HepG2 (cell line): ENCODE measurements around the gene RGS19. TPM values are rescaled to one million over a fixed set of nuclear protein-coding genes. Genes with fewer than 3 reads are reported as not detected.

Source experiments
- ATAC-seq: fragments of 200-7000 bp; cut with Tn5 transposase; 3 replicates; pipeline ENCODE4 v1.9.1; 2020; ENCODE audit warnings: mild to moderate bottlenecking, moderate library complexity
- BruUV-seq: library from RNA; stranded (reverse); fragments of 400-500 nt; replicated peaks from 2 replicates; lab custom pipeline; 2021; lab: Mats Ljungman, UMichigan
- CTCF ChIA-PET: fragments of 300-600 bp; formaldehyde crosslinking; extraction: SDS; loops from one replicate; lab custom pipeline; 2021; ENCODE audit warnings: low total read pairs, inconsistent platforms, low intra/inter-chr PET ratio; lab: Yijun Ruan, JAX
- POLR2A ChIA-PET: fragments of 350-600 bp; sonication (Branson Sonifier 250); formaldehyde crosslinking; loops from one replicate; lab custom pipeline; 2020; ENCODE audit warnings: antibody characterized with exemption, inconsistent platforms; lab: Yijun Ruan, JAX
- DNase-seq: peaks from one replicate; pipeline ENCODE4 v3.0.0-alpha.2; 2015; ENCODE audit warnings: low spot score
- FAIRE-seq: peaks from 3 replicates; lab custom pipeline; 2011; peaks lifted over from hg19 to GRCh38; lab: Jason Lieb, UNC
- H2AFZ ChIP-seq: one replicate; pipeline ENCODE4 v1.6.1; 2011; ENCODE audit warnings: low read length, inconsistent platforms
- H3K27ac ChIP-seq: fragments of 300-600 bp; 3 replicates; pipeline ENCODE4 v1.8.0; 2011; ENCODE audit warnings: mixed run types, mild to moderate bottlenecking, mixed read lengths, low read length, inconsistent platforms; ENCODE audit not compliant: insufficient read depth; ENCODE audit errors: extremely low read length
- H3K27me3 ChIP-seq, 2 experiments: fragments of 200-600 bp in 1 of 2; 2 replicates in 1 of 2; 3 replicates in 1 of 2; pipeline versions ENCODE4 v1.6.0 to v1.8.0; 2011; ENCODE audit warnings: low read length in 2 of 2, mild to moderate bottlenecking in 2 of 2, moderate library complexity in 2 of 2, inconsistent platforms in 1 of 2; ENCODE audit not compliant: insufficient read depth in 2 of 2, control insufficient read depth in 1 of 2
- H3K36me3 ChIP-seq, 2 experiments: fragments of 200-600 bp in 1 of 2; replicated peaks in 1 of 2; 2 replicates in 1 of 2; 3 replicates in 1 of 2; pipeline versions ENCODE4 v1.5.1 to v1.8.0; 2011; ENCODE audit warnings: low read length in 2 of 2, inconsistent platforms in 1 of 2; ENCODE audit not compliant: insufficient read depth in 2 of 2, control insufficient read depth in 1 of 2
- H3K4me1 ChIP-seq: 2 replicates; pipeline ENCODE4 v1.5.1; 2012; ENCODE audit warnings: low read length, inconsistent platforms; ENCODE audit not compliant: insufficient read depth
- H3K4me2 ChIP-seq: 2 replicates; pipeline ENCODE4 v1.6.0; 2011; ENCODE audit warnings: low read depth, low read length, inconsistent platforms
- H3K4me3 ChIP-seq, 3 experiments: fragments of 200-600 bp in 1 of 3; sonication (generic), shearing (Covaris generic) in 1 of 3; replicated peaks in 1 of 3; 2 replicates each; pipeline ENCODE4 v1.5.1; 2011 to 2016; ENCODE audit warnings: low read length in 3 of 3, inconsistent platforms in 2 of 3, low read depth in 2 of 3, mild to moderate bottlenecking in 2 of 3, control low read depth in 1 of 3, mixed read lengths in 1 of 3; ENCODE audit not compliant: insufficient read depth in 1 of 3
- H3K79me2 ChIP-seq: one replicate; pipeline ENCODE4 v1.6.1; 2011; ENCODE audit warnings: low read length, inconsistent platforms; ENCODE audit not compliant: insufficient read depth
- H3K9ac ChIP-seq: 2 replicates; pipeline ENCODE4 v1.6.0; 2011; ENCODE audit warnings: mild to moderate bottlenecking, low read depth, low read length, inconsistent platforms; ENCODE audit not compliant: insufficient read depth
- H3K9me3 ChIP-seq: 2 replicates; pipeline ENCODE4 v1.5.1; 2012; ENCODE audit warnings: mild to moderate bottlenecking, low read length
- H4K20me1 ChIP-seq: 2 replicates; pipeline ENCODE4 v1.6.0; 2011; ENCODE audit warnings: inconsistent platforms, mild to moderate bottlenecking, low read length, moderate library complexity; ENCODE audit not compliant: insufficient read depth
- ARHGAP35 ChIP-seq: sonication (generic); formaldehyde crosslinking; IDR thresholded peaks from 2 replicates; pipeline ENCODE4 v1.9.0; 2022; ENCODE audit warnings: mild to moderate bottlenecking, inconsistent platforms, moderate library complexity, missing genetic modification reagents, borderline replicate concordance
- CTCF ChIP-seq: sonication (generic); formaldehyde crosslinking; IDR thresholded peaks from 2 replicates; pipeline ENCODE4 v1.5.0; 2020; ENCODE audit warnings: mild to moderate bottlenecking, missing genetic modification reagents, moderate library complexity
- GPN1 ChIP-seq: sonication (generic); formaldehyde crosslinking; IDR thresholded peaks from 2 replicates; pipeline ENCODE4 v1.5.1; 2020; ENCODE audit warnings: missing genetic modification reagents, borderline replicate concordance
- HMGXB4 ChIP-seq, 2 experiments: sonication (generic) in 1 of 2; formaldehyde crosslinking in 1 of 2; IDR thresholded peaks; 2 replicates each; pipeline versions ENCODE4 v1.4.0 to v1.6.1; 2018 to 2020; ENCODE audit warnings: missing genetic modification reagents in 2 of 2, borderline replicate concordance in 1 of 2, low read depth in 1 of 2, mild to moderate bottlenecking in 1 of 2, missing biosample characterization in 1 of 2
- HOXD1 ChIP-seq: sonication (generic); formaldehyde crosslinking; IDR thresholded peaks from 2 replicates; pipeline ENCODE4 v1.5.0; 2020; ENCODE audit warnings: missing genetic modification reagents
- PAWR ChIP-seq: sonication (generic); formaldehyde crosslinking; IDR thresholded peaks from 2 replicates; pipeline ENCODE4 v1.4.0; 2020; ENCODE audit warnings: missing genetic modification reagents, mild to moderate bottlenecking, borderline replicate concordance
- SNAI1 ChIP-seq: sonication (generic); formaldehyde crosslinking; IDR thresholded peaks from 2 replicates; pipeline ENCODE4 v1.5.0; 2020; ENCODE audit warnings: mild to moderate bottlenecking, missing genetic modification reagents, borderline replicate concordance
- SRY ChIP-seq: sonication (generic); formaldehyde crosslinking; IDR thresholded peaks from 2 replicates; pipeline ENCODE4 v1.8.0; 2022; ENCODE audit warnings: mild to moderate bottlenecking, missing genetic modification reagents
- ZNF296 ChIP-seq: sonication (generic); formaldehyde crosslinking; conservative IDR thresholded peaks from 2 replicates; pipeline ENCODE4 v1.5.0; 2020; ENCODE audit warnings: mild to moderate bottlenecking, missing genetic modification reagents
- ZNF333 ChIP-seq: sonication (generic); formaldehyde crosslinking; IDR thresholded peaks from 2 replicates; pipeline ENCODE4 v1.4.0; 2020; ENCODE audit warnings: mild to moderate bottlenecking, missing genetic modification reagents, borderline replicate concordance
- ZNF337 ChIP-seq: sonication (generic); formaldehyde crosslinking; IDR thresholded peaks from 2 replicates; pipeline ENCODE4 v1.5.1; 2020; ENCODE audit warnings: missing genetic modification reagents, low read depth, mild to moderate bottlenecking, borderline replicate concordance
- ZNF431 ChIP-seq: sonication (generic); formaldehyde crosslinking; IDR thresholded peaks from 2 replicates; pipeline ENCODE4 v1.9.0; 2022; ENCODE audit warnings: missing genetic modification reagents, low read depth, mild to moderate bottlenecking, borderline replicate concordance
- ZNF547 ChIP-seq: sonication (generic); formaldehyde crosslinking; IDR thresholded peaks from 2 replicates; pipeline ENCODE4 v1.5.1; 2020; ENCODE audit warnings: mild to moderate bottlenecking, missing genetic modification reagents
- WGBS: methylation state at CpG from one replicate; pipeline ENCODE4 v1.1.6; 2017; ENCODE audit warnings: low lambda C conversion rate; 5-methylcytosine and 5-hydroxymethylcytosine counted together
- in situ Hi-C: cut with HindIII; loops from 2 replicates; pipeline ENCODE4 v1.10.0; 2017; ENCODE audit warnings: low pct_unique_long_range_greater_than_20kb; ENCODE audit not compliant: extremely low pct_ligation_motif_present
- intact Hi-C: fragments of 100-400 bp; cut with micrococcal nuclease; formaldehyde crosslinking; loops from one replicate; pipeline ENCODE4 v1.10.0; 2022; ENCODE audit not compliant: unreplicated experiment
- polyA plus RNA-seq, 8 experiments: library from polyadenylated mRNA; depleted of rRNA in 3 of 8; stranded (reverse) in 7 of 8; unstranded in 1 of 8; fragments of >200 nt; fragmentation: Illumina TruSeq in 4 of 8; extraction: Trizol in 4 of 8; gene quantifications; 2 replicates each; pipeline versions ENCODE4 v1.2.1 to v1.2.3, GENCODE V29; 2011 to 2016; ENCODE audit warnings: low read depth in 4 of 8, missing spikeins in 1 of 8, mixed read lengths in 1 of 8; ENCODE audit not compliant: insufficient read depth in 1 of 8
- total RNA-seq, 5 experiments: library from RNA; depleted of rRNA; stranded (reverse); fragments of >200 nt; fragmentation: Illumina TruSeq; extraction: Trizol; gene quantifications; 2 replicates each; pipeline ENCODE4 v1.2.3, GENCODE V29; 2016; ENCODE audit warnings: low read depth in 1 of 5

RGS19 gene
- total and polyA plus RNA-seq, 2 of the 13 experiments (the other 11 are each of a cell fraction or from before 2014, with no cell fraction given): 10.7 to 11.9 TPM

- TF ChIP-seq ZNF547 (CRISPR knock-in tag) (0 out of 2 replicates have a peak, but pooled peaks have one; percentile 2), PAWR (CRISPR knock-in tag) (no peak), HMGXB4 (CRISPR knock-in tag; IDR thresholded peaks at IDR 0.05; ENCODE audit: borderline replicate concordance in 1 of 2, low read depth in 1 of 2) (0 out of 4 replicates have a peak, but pooled peaks of 1 of the 2 experiments have one; percentile 3), HOXD1 (0 out of 2 replicates have a peak, but pooled peaks have one; percentile 18), SRY (CRISPR knock-in tag) (no peak)
- TF ChIP-seq, all 625 proteins: peak for 19
These were observed 10.1 kb downstream of the RGS19 start (continued) for GRCh38 chr20:64069209-64069613.

- Histone ChIP-seq H3K4me1 (peaks cover 47% of the 10 kb centered on the region), H4K20me1 (peaks cover 3% of the 10 kb centered on the region; the same call in 1 of the 2 replicates), H3K4me2 (no peak overlapping the region), H3K27me3 (peaks cover 3 to 11% of the 10 kb centered on the region in 2 experiments; a peak in 2 of 5 replicates), H3K9ac (no peak overlapping the region), H3K9me3 (no peaks in the 10 kb centered on the region), H3K4me3 (no peak overlapping the region), H3K27ac (no peak overlapping the region), H3K79me2 (no peaks in the 10 kb centered on the region), H3K36me3 (no peaks in the 10 kb centered on the region), H2AFZ (no peak overlapping the region)
- no peak for DNase-seq
- in situ Hi-C loops (no loop called here), intact Hi-C loops (loop anchor here (2.0 kb wide), 1 partner anchor 14 kb away; no protein-coding TSS in a partner anchor)
- TF ChIP-seq SNAI1: no peak
- TF ChIP-seq GPN1: no peak
- TF ChIP-seq ZNF337: no peak
- peak; percentile 68; the same call in 1 of the 2 replicates for TF ChIP-seq ZNF296
- no peak for TF ChIP-seq ARHGAP35 (CRISPR knock-in tag)
- peak; percentile 2; the same call in 1 of the 2 replicates for TF ChIP-seq CTCF (CRISPR knock-in tag)
- TF ChIP-seq ZNF333 (CRISPR knock-in tag): 0 out of 2 replicates have a peak, but pooled peaks have one; percentile 7
- 0 out of 2 replicates have a peak, but pooled peaks have one; percentile 53 for TF ChIP-seq ZNF431 (CRISPR knock-in tag)
- no peak for FAIRE-seq
- ATAC-seq: no peak
- 32% methylated on average over 10 of the region's 12 CpGs for WGBS
- CTCF ChIA-PET: interaction anchor here (1.3 to 1.6 kb wide), 3 partner anchors 14 to 531 kb away, joined by 3 to 13 read pairs (median 4); partner anchors contain the start of gene PTK6
- no TSS peak for BruUV-seq
- POLR2A ChIA-PET: interaction anchor here (1.0 to 1.9 kb wide), 2 partner anchors 14 to 18 kb away, joined by 3 to 8 read pairs; no protein-coding TSS in a partner anchor
These were observed 10.7 kb downstream of the RGS19 start for GRCh38 chr20:64068386-64069208.
